ENCODE data around the gene PTPMT1. TPM values are rescaled to one million over a fixed set of nuclear protein-coding genes. Genes with fewer than 3 reads are reported as not detected.

Gene PTPMT1
- total RNA-seq, 1 experiment from 2014 or later: 44.6 TPM

DNA sequence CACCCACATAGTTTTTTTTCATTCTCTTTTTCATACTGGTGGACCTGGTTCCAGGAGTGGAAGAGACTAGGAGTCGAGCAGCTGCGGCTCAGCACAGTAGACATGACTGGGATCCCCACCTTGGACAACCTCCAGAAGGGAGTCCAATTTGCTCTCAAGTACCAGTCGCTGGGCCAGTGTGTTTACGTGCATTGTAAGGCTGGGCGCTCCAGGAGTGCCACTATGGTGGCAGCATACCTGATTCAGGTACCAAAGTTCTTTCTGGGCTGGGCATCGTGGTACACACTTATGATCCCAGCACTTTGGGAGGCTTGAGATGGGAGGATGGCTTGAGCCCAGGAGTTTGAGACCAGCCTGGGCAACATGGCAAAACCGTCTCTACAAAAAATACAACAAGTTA, 4.2 kb downstream of the PTPMT1 start:
- Mint-ChIP-seq H3K27ac (ENCODE audit: low read depth, unreplicated experiment) (no peak overlapping the region), H3K9me3 (ENCODE audit: unreplicated experiment) (no peaks in the 10 kb centered on the region), H3K27me3 (ENCODE audit: insufficient read depth, unreplicated experiment) (no peaks in the 10 kb centered on the region), H3K36me3 (ENCODE audit: insufficient read depth, unreplicated experiment) (peaks cover 15% of the 10 kb centered on the region), H3K4me3 (ENCODE audit: unreplicated experiment) (no peak overlapping the region), H3K4me1 (ENCODE audit: insufficient read depth, unreplicated experiment) (peaks cover 15% of the 10 kb centered on the region)
- intact Hi-C loops (cut with micrococcal nuclease): no loop called here
- ChIA-PET POLR2A (interaction anchor here (1.6 to 3.2 kb wide), 2 partner anchors 10 to 16 kb away, joined by 3 to 8 read pairs; partner anchors contain the start of gene CELF1), CTCF (interaction anchor here (1.0 kb wide), 1 partner anchor 13 kb away, joined by 3 read pairs; no protein-coding TSS in a partner anchor)
- TF ChIP-seq, protein P1, sequence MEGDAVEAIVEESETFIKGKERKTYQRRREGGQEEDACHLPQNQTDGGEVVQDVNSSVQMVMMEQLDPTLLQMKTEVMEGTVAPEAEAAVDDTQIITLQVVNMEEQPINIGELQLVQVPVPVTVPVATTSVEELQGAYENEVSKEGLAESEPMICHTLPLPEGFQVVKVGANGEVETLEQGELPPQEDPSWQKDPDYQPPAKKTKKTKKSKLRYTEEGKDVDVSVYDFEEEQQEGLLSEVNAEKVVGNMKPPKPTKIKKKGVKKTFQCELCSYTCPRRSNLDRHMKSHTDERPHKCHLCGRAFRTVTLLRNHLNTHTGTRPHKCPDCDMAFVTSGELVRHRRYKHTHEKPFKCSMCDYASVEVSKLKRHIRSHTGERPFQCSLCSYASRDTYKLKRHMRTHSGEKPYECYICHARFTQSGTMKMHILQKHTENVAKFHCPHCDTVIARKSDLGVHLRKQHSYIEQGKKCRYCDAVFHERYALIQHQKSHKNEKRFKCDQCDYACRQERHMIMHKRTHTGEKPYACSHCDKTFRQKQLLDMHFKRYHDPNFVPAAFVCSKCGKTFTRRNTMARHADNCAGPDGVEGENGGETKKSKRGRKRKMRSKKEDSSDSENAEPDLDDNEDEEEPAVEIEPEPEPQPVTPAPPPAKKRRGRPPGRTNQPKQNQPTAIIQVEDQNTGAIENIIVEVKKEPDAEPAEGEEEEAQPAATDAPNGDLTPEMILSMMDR (IDR thresholded peaks at IDR 0.05; ENCODE audit: unreplicated experiment): no peak
- BruUV-seq (replicated peaks): no TSS peak
- no peak for DNase-seq (ENCODE audit: unreplicated experiment)

DNA sequence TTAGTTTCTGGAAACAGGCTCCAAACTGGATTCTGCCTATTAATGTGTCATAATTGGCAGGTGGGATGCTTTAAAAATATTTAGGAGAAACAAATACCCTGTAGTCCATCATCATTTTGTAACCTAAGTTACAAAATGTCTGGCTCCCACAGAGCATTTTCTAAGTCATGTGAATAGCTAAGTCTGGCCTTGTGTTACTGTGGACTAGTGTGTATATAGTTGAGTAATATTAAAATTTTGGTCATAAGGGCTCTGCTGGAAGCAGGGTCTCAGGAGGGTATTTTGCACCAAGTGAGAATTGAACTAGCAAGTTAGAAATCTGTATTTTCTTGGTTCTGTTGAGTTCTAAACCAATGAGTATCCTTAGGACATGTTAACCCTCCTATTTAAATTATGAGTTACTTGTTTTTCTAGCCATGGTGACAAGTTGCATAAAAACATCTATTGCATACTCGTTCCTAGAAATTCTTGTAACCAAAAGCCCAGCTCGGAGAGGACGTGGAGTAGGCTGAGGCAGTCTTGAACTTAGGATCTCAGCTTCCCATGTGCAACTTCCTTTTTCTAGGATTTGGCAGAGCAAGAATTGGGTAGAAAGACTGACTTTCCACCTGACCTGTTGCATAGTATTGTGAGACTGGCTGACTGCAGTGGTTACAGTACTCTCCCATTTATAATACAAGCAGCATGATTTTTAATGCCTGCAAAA, 5.4 kb downstream of the PTPMT1 start:
- no peak overlapping the region for H3K4me3 Mint-ChIP-seq (ENCODE audit: unreplicated experiment)
- POLR2A ChIA-PET: interaction anchor here (0.9 to 3.2 kb wide), 2 partner anchors 15 to 18 kb away, joined by 3 to 8 read pairs; partner anchors contain the start of gene CELF1
- no peaks in the 10 kb centered on the region for H3K27me3 Mint-ChIP-seq (ENCODE audit: insufficient read depth, unreplicated experiment)
- H3K27ac Mint-ChIP-seq (ENCODE audit: low read depth, unreplicated experiment): no peak overlapping the region
- no peak for DNase-seq (ENCODE audit: unreplicated experiment)
- intact Hi-C loops (cut with micrococcal nuclease): no loop called here
- no TSS peak for BruUV-seq (replicated peaks)
- CTCF ChIA-PET: no interaction called here
- TF ChIP-seq, protein P1 (IDR thresholded peaks at IDR 0.05; ENCODE audit: unreplicated experiment): no peak
- peaks cover 15% of the 10 kb centered on the region for H3K4me1 Mint-ChIP-seq (ENCODE audit: insufficient read depth, unreplicated experiment)
- H3K36me3 Mint-ChIP-seq (ENCODE audit: insufficient read depth, unreplicated experiment): peaks cover 27% of the 10 kb centered on the region
- no peaks in the 10 kb centered on the region for H3K9me3 Mint-ChIP-seq (ENCODE audit: unreplicated experiment)

DNA sequence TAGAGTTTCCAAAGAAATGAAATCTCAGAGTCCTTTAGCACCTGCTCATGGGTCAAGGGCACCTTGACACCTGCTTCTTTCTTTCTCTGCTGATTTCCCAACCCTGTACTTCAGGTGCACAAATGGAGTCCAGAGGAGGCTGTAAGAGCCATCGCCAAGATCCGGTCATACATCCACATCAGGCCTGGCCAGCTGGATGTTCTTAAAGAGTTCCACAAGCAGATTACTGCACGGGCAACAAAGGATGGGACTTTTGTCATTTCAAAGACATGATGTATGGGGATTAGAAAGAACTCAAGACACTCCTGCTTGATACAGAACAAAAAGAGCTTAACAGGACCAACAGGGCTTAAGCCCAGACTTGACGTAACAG, 5.9 kb downstream of the PTPMT1 start:
- no TSS peak for BruUV-seq (replicated peaks)
- Mint-ChIP-seq H3K27me3 (ENCODE audit: insufficient read depth, unreplicated experiment) (no peaks in the 10 kb centered on the region), H3K27ac (ENCODE audit: low read depth, unreplicated experiment) (no peak overlapping the region), H3K9me3 (ENCODE audit: unreplicated experiment) (no peaks in the 10 kb centered on the region), H3K4me3 (ENCODE audit: unreplicated experiment) (no peak overlapping the region), H3K36me3 (ENCODE audit: insufficient read depth, unreplicated experiment) (peaks cover 30% of the 10 kb centered on the region), H3K4me1 (ENCODE audit: insufficient read depth, unreplicated experiment) (peaks cover 15% of the 10 kb centered on the region)
- CTCF ChIA-PET: no interaction called here
- POLR2A ChIA-PET: interaction anchor here (3.2 kb wide), 1 partner anchor 18 kb away, joined by 8 read pairs; the partner anchor contains the start of gene CELF1
- DNase-seq (ENCODE audit: unreplicated experiment): no peak
- TF ChIP-seq, protein P1 (IDR thresholded peaks at IDR 0.05; ENCODE audit: unreplicated experiment): no peak
- intact Hi-C loops (cut with micrococcal nuclease): no loop called here

DNA sequence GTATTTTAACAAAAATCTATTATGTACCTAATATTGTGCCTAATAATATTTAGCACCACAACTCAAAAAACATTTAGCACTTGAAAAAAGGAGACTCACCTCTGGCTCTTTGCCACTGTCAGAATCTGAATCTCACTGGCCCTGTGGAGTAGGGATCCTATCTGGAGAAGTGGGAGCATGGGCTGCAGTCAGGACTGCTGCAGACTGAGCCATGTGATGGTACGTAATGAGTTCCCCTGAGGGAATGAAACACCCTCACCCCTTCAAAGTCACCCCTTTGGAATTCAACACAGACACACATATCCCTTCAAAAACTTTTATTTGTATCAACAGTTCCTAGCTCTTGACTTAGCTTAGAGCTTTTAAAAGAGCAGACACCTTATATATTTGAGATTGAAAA, 6.5 kb downstream of the PTPMT1 start:
- Mint-ChIP-seq H3K36me3 (ENCODE audit: insufficient read depth, unreplicated experiment) (peaks cover 36% of the 10 kb centered on the region), H3K27ac (ENCODE audit: low read depth, unreplicated experiment) (no peak overlapping the region), H3K4me3 (ENCODE audit: unreplicated experiment) (no peak overlapping the region), H3K4me1 (ENCODE audit: insufficient read depth, unreplicated experiment) (peaks cover 15% of the 10 kb centered on the region), H3K9me3 (ENCODE audit: unreplicated experiment) (no peaks in the 10 kb centered on the region), H3K27me3 (ENCODE audit: insufficient read depth, unreplicated experiment) (no peaks in the 10 kb centered on the region)
- CTCF ChIA-PET: interaction anchor here (0.5 kb wide), 1 partner anchor 73 kb away, joined by 3 read pairs; no protein-coding TSS in a partner anchor
- POLR2A ChIA-PET: interaction anchor here (3.2 kb wide), 1 partner anchor 19 kb away, joined by 8 read pairs; the partner anchor contains the start of gene CELF1
- no peak for DNase-seq (ENCODE audit: unreplicated experiment)
- TF ChIP-seq, protein P1 (IDR thresholded peaks at IDR 0.05; ENCODE audit: unreplicated experiment): no peak
- no TSS peak for BruUV-seq (replicated peaks)
- intact Hi-C loops (cut with micrococcal nuclease): no loop called here
